ENCODE measurements around the gene IDS.

DNA sequence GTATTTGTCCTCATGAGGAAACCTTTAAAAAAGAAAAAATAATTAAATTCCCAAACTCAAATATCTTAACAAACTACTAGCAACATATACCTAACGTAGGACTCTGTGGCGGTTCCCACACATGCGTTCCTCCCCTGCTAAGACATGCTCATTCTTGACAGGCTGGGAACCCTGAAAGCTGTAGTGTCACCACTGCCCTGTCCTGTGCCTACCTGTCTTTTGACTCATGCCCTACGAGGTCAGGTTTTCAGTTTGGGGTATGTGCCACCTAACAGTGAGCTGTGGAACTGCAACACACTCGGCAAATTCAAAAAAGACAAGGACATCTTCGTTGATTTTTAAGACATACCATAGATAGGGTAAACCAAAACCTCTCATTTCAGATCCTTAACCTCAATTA, 17.8 kb downstream of the IDS start:
- no peak for TF ChIP-seq CTCF (IDR thresholded peaks at IDR 0.05)
- no peak for TF ChIP-seq POLR2A (IDR thresholded peaks at IDR 0.05)

Measured in ovary (tissue), 3 donors.